ENCODE data around the gene STMP1. TPM values are rescaled to one million over a fixed set of nuclear protein-coding genes. Genes with fewer than 3 reads are reported as not detected.
A peak's percentile ranks its signal among the peaks of the same experiment; 100 is the strongest.

Gene STMP1
- total and polyA plus RNA-seq, 3 donors from 2014 or later: 36.4 to 56.3 (median 39.7) TPM

GRCh38 chr7:135650831-135651573 lies 11.3 kb upstream of the STMP1 start:
- Histone ChIP-seq H3K36me3 (ENCODE audit: low read depth, missing control alignments) (no peaks in the 10 kb centered on the region), H3K27ac (no peak overlapping the region), H3K4me3 (no peak overlapping the region), H3K9me3 (no peaks in the 10 kb centered on the region), H3K27me3 (no peaks in the 10 kb centered on the region), H3K4me1 (no peaks in the 10 kb centered on the region)
- no peak for TF ChIP-seq CTCF (IDR thresholded peaks at IDR 0.05)
- TF ChIP-seq POLR2A (IDR thresholded peaks at IDR 0.05): no peak
- intact Hi-C loops (cut with DNase I; ENCODE audit: low total_unique reads): no loop called here
- WGBS, 2 donors: 79 to 86% methylated on average over 14 to 15 of the region's 15 CpGs
- no peak for DNase-seq

- no peak overlapping the region for H3K4me3 ChIP-seq
- H3K36me3 ChIP-seq (ENCODE audit: low read depth, missing control alignments): no peaks in the 10 kb centered on the region
- no peak for TF ChIP-seq CTCF (IDR thresholded peaks at IDR 0.05)
- no peak for TF ChIP-seq POLR2A (IDR thresholded peaks at IDR 0.05)
- no peaks in the 10 kb centered on the region for H3K27me3 ChIP-seq
- 76 to 81% methylated on average over 12 of the region's 12 CpGs for WGBS, 2 donors
- H3K27ac ChIP-seq: peak overlapping the region in 1 of 2 donors; percentile 15
- H3K9me3 ChIP-seq: no peaks in the 10 kb centered on the region
- peak; percentile 63 for DNase-seq
- no peaks in the 10 kb centered on the region for H3K4me1 ChIP-seq
- intact Hi-C loops (cut with DNase I; ENCODE audit: low total_unique reads): no loop called here
Observed at GRCh38 chr7:135653340-135654080, 8.8 kb upstream of the STMP1 start.

- intact Hi-C loops (cut with DNase I; ENCODE audit: low total_unique reads): no loop called here
- WGBS, 2 donors: 93 to 94% methylated on average over 5 of the region's 5 CpGs
- DNase-seq: no peak
Observed at GRCh38 chr7:135658564-135658963, 3.8 kb upstream of the STMP1 start.

GRCh38 chr7:135659159-135659846 lies 3.0 kb upstream of the STMP1 start:
- H3K36me3 ChIP-seq (ENCODE audit: low read depth, missing control alignments): no peaks in the 10 kb centered on the region
- TF ChIP-seq POLR2A (IDR thresholded peaks at IDR 0.05): no peak
- no peak overlapping the region for H3K27ac ChIP-seq
- 82 to 84% methylated on average over 9 of the region's 9 CpGs for WGBS, 2 donors
- no peaks in the 10 kb centered on the region for H3K27me3 ChIP-seq
- peaks cover 11% of the 10 kb centered on the region for H3K4me1 ChIP-seq
- no peak overlapping the region for H3K4me3 ChIP-seq
- no peaks in the 10 kb centered on the region for H3K9me3 ChIP-seq
- DNase-seq: no peak
- intact Hi-C loops (cut with DNase I; ENCODE audit: low total_unique reads): no loop called here

More at GRCh38 chr7:135658564-135658963, 3.8 kb upstream of the STMP1 start:
- Histone ChIP-seq H3K4me1 (peaks cover 5% of the 10 kb centered on the region), H3K36me3 (ENCODE audit: low read depth, missing control alignments) (no peaks in the 10 kb centered on the region), H3K27me3 (no peaks in the 10 kb centered on the region), H3K4me3 (no peak overlapping the region), H3K9me3 (no peaks in the 10 kb centered on the region), H3K27ac (no peak overlapping the region)
- TF ChIP-seq CTCF (IDR thresholded peaks at IDR 0.05) (no peak), POLR2A (IDR thresholded peaks at IDR 0.05) (no peak)
